MM.1S (cell line): ENCODE measurements around the gene RNLS.

Experiments used
- DNase-seq: peaks from one replicate; pipeline ENCODE4 v3.0.0-alpha.2; 2015
- H2AFZ ChIP-seq: fragments of 300-600 bp; sonication (generic); 2 replicates; pipeline ENCODE4 v1.6.0; 2016; ENCODE audit warnings: antibody characterized with exemption, low read length
- H3F3A ChIP-seq: fragments of 300-600 bp; sonication (generic); 2 replicates; pipeline ENCODE4 v1.6.1; 2016; ENCODE audit warnings: mild to moderate bottlenecking, antibody characterized with exemption, low read length, moderate library complexity, mixed read lengths; ENCODE audit not compliant: insufficient read depth
- H3K27ac ChIP-seq: fragments of 300-600 bp; sonication (generic); 2 replicates; pipeline ENCODE4 v1.5.1; 2016; ENCODE audit warnings: mild to moderate bottlenecking, low read length
- H3K27me3 ChIP-seq: fragments of 300-600 bp; sonication (generic); replicated peaks from 2 replicates; pipeline ENCODE4 v1.6.0; 2016; ENCODE audit warnings: low read length; ENCODE audit not compliant: insufficient read depth
- H3K36me3 ChIP-seq: fragments of 300-600 bp; sonication (generic); replicated peaks from 2 replicates; pipeline ENCODE4 v1.6.1; 2016; ENCODE audit warnings: mild to moderate bottlenecking, low read length, mixed read lengths; ENCODE audit not compliant: insufficient read depth
- H3K4me1 ChIP-seq: fragments of 300-600 bp; sonication (generic); 2 replicates; pipeline ENCODE4 v1.6.1; 2016; ENCODE audit warnings: low read length, mixed read lengths
- H3K4me2 ChIP-seq: fragments of 300-600 bp; sonication (generic); 2 replicates; pipeline ENCODE4 v1.6.0; 2016; ENCODE audit warnings: low read depth, low read length
- H3K4me3 ChIP-seq: fragments of 300-600 bp; sonication (generic); 2 replicates; pipeline ENCODE4 v1.5.1; 2016; ENCODE audit warnings: low read length, mixed read lengths
- H3K79me2 ChIP-seq: fragments of 300-600 bp; sonication (generic); 2 replicates; pipeline ENCODE4 v1.6.1; 2016; ENCODE audit warnings: mixed run types, low read length, mixed read lengths
- H3K9ac ChIP-seq: fragments of 300-600 bp; sonication (generic); 2 replicates; pipeline ENCODE4 v1.6.1; 2016; ENCODE audit warnings: low read length, mixed read lengths
- H3K9me2 ChIP-seq: fragments of 300-600 bp; sonication (generic); replicated peaks from 2 replicates; pipeline ENCODE4 v1.6.1; 2016; ENCODE audit warnings: mild to moderate bottlenecking, low read length, mixed read lengths; ENCODE audit not compliant: insufficient read depth
- H3K9me3 ChIP-seq: fragments of 300-600 bp; sonication (generic); replicated peaks from 2 replicates; pipeline ENCODE4 v1.6.1; 2016; ENCODE audit warnings: mild to moderate bottlenecking, low read length, mixed read lengths; ENCODE audit not compliant: insufficient read depth
- H4K20me1 ChIP-seq: fragments of 300-600 bp; sonication (generic); 2 replicates; pipeline ENCODE4 v1.6.1; 2016; ENCODE audit warnings: mild to moderate bottlenecking, low read length, moderate library complexity, mixed read lengths; ENCODE audit not compliant: insufficient read depth
- EZH2 ChIP-seq: fragments of 300-600 bp; sonication (generic); optimal IDR thresholded peaks from 2 replicates; pipeline ENCODE3; 2017; ENCODE audit warnings: low read depth, mild to moderate bottlenecking, antibody characterized with exemption, low read length, mixed read lengths
- EZH2phosphoT487 ChIP-seq: fragments of 300-600 bp; sonication (generic); IDR thresholded peaks from 2 replicates; pipeline ENCODE4 v1.6.1; 2018; ENCODE audit warnings: antibody characterized with exemption, low read length
- TF ChIP-seq, protein P1 (sequence below): fragments of 300-600 bp; sonication (generic); IDR thresholded peaks from 2 replicates; pipeline ENCODE4 v1.5.1; 2016; ENCODE audit warnings: antibody characterized with exemption, low read length, mixed read lengths

Gene RNLS

DNA sequence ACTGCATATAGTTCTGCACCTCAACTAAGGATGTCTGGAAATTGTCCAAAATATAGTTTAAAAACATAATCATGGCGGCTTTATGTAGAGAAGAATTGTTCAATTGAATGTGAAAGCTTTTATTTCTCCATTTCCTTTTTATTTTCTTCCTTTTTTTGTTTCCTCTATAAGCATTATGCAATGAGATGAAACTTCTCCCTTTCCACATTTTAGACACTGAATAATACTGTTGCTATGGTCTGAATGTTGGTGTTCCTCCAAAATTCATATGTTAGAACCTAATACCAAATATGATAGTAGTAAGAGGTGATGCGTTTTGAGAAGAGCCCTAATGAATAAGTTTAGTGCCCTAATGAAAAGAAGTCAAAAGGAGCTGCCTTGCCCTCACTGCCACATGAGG, 175.0 kb downstream of the RNLS start:
- no peaks in the 10 kb centered on the region for H4K20me1 ChIP-seq
- no peaks in the 10 kb centered on the region for H3K36me3 ChIP-seq
- no peaks in the 10 kb centered on the region for H3K9me3 ChIP-seq
- no peaks in the 10 kb centered on the region for H3K27me3 ChIP-seq
- TF ChIP-seq EZH2phosphoT487 (no peak), EZH2 (no peak)
- TF ChIP-seq, protein P1, sequence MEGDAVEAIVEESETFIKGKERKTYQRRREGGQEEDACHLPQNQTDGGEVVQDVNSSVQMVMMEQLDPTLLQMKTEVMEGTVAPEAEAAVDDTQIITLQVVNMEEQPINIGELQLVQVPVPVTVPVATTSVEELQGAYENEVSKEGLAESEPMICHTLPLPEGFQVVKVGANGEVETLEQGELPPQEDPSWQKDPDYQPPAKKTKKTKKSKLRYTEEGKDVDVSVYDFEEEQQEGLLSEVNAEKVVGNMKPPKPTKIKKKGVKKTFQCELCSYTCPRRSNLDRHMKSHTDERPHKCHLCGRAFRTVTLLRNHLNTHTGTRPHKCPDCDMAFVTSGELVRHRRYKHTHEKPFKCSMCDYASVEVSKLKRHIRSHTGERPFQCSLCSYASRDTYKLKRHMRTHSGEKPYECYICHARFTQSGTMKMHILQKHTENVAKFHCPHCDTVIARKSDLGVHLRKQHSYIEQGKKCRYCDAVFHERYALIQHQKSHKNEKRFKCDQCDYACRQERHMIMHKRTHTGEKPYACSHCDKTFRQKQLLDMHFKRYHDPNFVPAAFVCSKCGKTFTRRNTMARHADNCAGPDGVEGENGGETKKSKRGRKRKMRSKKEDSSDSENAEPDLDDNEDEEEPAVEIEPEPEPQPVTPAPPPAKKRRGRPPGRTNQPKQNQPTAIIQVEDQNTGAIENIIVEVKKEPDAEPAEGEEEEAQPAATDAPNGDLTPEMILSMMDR, result no peak
- no peaks in the 10 kb centered on the region for H3K79me2 ChIP-seq
- no peak for DNase-seq
- no peaks in the 10 kb centered on the region for H3K9me2 ChIP-seq
- peaks cover 5% of the 10 kb centered on the region; the same call in 1 of the 2 replicates for H3F3A ChIP-seq
- H3K4me2 ChIP-seq, result no peak overlapping the region
- no peak overlapping the region for H2AFZ ChIP-seq
- peaks cover 39% of the 10 kb centered on the region for H3K4me1 ChIP-seq
- no peak overlapping the region for H3K4me3 ChIP-seq
- no peak overlapping the region for H3K27ac ChIP-seq
- no peak overlapping the region for H3K9ac ChIP-seq

DNA sequence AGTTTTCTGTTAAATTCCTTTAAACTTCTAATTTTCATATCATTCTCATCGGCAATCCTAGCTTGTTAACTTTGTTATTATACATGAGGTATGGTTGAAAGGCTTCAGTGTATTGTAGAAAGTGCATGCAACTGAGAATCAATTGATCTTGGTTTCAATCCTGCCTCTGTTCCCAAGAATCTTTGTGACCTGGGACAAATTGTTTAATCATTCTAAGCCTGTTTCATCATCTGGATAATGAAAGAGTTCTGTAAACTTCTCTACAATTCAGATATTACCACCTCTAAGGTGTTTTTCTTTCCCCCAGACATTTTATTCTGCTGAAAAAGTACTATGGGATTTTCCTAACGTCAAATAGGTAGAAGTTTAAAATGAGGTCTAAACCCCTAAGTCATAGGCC, 179.0 kb downstream of the RNLS start:
- TF ChIP-seq EZH2 (no peak), EZH2phosphoT487 (no peak)
- TF ChIP-seq, protein P1, result no peak
- H3K27ac ChIP-seq, result no peak overlapping the region
- DNase-seq, result no peak
- H3K4me3 ChIP-seq, result no peak overlapping the region
- no peak overlapping the region for H2AFZ ChIP-seq
- H4K20me1 ChIP-seq, result no peaks in the 10 kb centered on the region
- peaks cover 26% of the 10 kb centered on the region for H3K4me1 ChIP-seq
- H3K9me2 ChIP-seq, result no peaks in the 10 kb centered on the region
- H3F3A ChIP-seq, result peaks cover 8% of the 10 kb centered on the region; the same call in 1 of the 2 replicates
- no peak overlapping the region for H3K9ac ChIP-seq
- H3K36me3 ChIP-seq, result no peaks in the 10 kb centered on the region
- H3K9me3 ChIP-seq, result no peaks in the 10 kb centered on the region
- no peaks in the 10 kb centered on the region for H3K27me3 ChIP-seq
- H3K79me2 ChIP-seq, result no peaks in the 10 kb centered on the region
- H3K4me2 ChIP-seq, result no peak overlapping the region

GRCh38 chr10:88401671-88402347, 181.3 kb downstream of the RNLS start:
- H3K9me2 ChIP-seq, result no peaks in the 10 kb centered on the region
- TF ChIP-seq EZH2 (no peak), EZH2phosphoT487 (no peak)
- TF ChIP-seq, protein P1, result peak; percentile 46
- H3K4me3 ChIP-seq, result no peak overlapping the region
- 0 out of 2 replicates have a peak, but pooled peaks cover 3% of the 10 kb centered on the region for H3F3A ChIP-seq
- no peaks in the 10 kb centered on the region for H4K20me1 ChIP-seq
- H3K27me3 ChIP-seq, result no peaks in the 10 kb centered on the region
- H3K9me3 ChIP-seq, result no peaks in the 10 kb centered on the region
- peaks cover 21% of the 10 kb centered on the region; the same call in 1 of the 2 replicates for H3K4me1 ChIP-seq
- no peaks in the 10 kb centered on the region for H3K79me2 ChIP-seq
- 0 out of 2 replicates have a peak overlapping the region, but pooled peaks have one; percentile 11 for H3K4me2 ChIP-seq
- no peak overlapping the region for H3K27ac ChIP-seq
- no peak overlapping the region for H2AFZ ChIP-seq
- peak; percentile 52 for DNase-seq
- H3K9ac ChIP-seq, result no peak overlapping the region
- no peaks in the 10 kb centered on the region for H3K36me3 ChIP-seq
